Loucy (cell line): ENCODE measurements around the gene EEF1G.

Experiments used
- H2AFZ ChIP-seq: fragments of 200-600 bp; sonication (generic); 2 replicates; pipeline ENCODE4 v1.6.0; 2016; ENCODE audit warnings: antibody characterized with exemption, mild to moderate bottlenecking, low read length, moderate library complexity
- H3F3A ChIP-seq: fragments of 200-600 bp; 2 replicates; pipeline ENCODE4 v1.6.0; 2016; ENCODE audit warnings: antibody characterized with exemption, low read depth, mild to moderate bottlenecking
- H3K27me3 ChIP-seq: fragments of 200-600 bp; sonication (generic); 2 replicates; pipeline ENCODE4 v1.6.1; 2014; ENCODE audit warnings: low read length, mild to moderate bottlenecking; ENCODE audit not compliant: insufficient read depth, poor library complexity, severe bottlenecking
- H3K36me3 ChIP-seq: fragments of 200-600 bp; sonication (generic); 2 replicates; pipeline ENCODE4 v1.6.1; 2016; ENCODE audit warnings: low read length; ENCODE audit not compliant: insufficient read depth
- H3K4me1 ChIP-seq: fragments of 200-600 bp; sonication (generic); 2 replicates; pipeline ENCODE4 v1.5.1; 2014; ENCODE audit warnings: low read length, mild to moderate bottlenecking; ENCODE audit not compliant: insufficient read depth, poor library complexity, severe bottlenecking
- H3K4me2 ChIP-seq: fragments of 200-600 bp; sonication (generic); 2 replicates; pipeline ENCODE4 v1.6.0; 2014; ENCODE audit warnings: antibody characterized with exemption, low read length, low read depth, mild to moderate bottlenecking; ENCODE audit not compliant: poor library complexity, severe bottlenecking
- H3K4me3 ChIP-seq: fragments of 200-600 bp; sonication (generic); 2 replicates; pipeline ENCODE4 v1.5.1; 2014; ENCODE audit warnings: low read length, mild to moderate bottlenecking, mixed read lengths; ENCODE audit not compliant: poor library complexity, severe bottlenecking
- H3K79me2 ChIP-seq: fragments of 200-600 bp; sonication (generic); 2 replicates; pipeline ENCODE4 v1.6.1; 2014; ENCODE audit warnings: low read length; ENCODE audit not compliant: insufficient read depth
- H3K9ac ChIP-seq: fragments of 200-600 bp; sonication (generic); 2 replicates; pipeline ENCODE4 v1.6.0; 2014; ENCODE audit warnings: mild to moderate bottlenecking, low read depth, low read length, moderate library complexity; ENCODE audit not compliant: poor library complexity, severe bottlenecking
- H3K9me2 ChIP-seq: fragments of 200-600 bp; sonication (generic); replicated peaks from 2 replicates; pipeline ENCODE4 v1.6.1; 2016; ENCODE audit warnings: low read depth, low read length, mixed read lengths
- H3K9me3 ChIP-seq: fragments of 200-600 bp; sonication (generic); 2 replicates; pipeline ENCODE4 v1.6.1; 2014; ENCODE audit warnings: mild to moderate bottlenecking, antibody characterized with exemption, low read length, low read depth; ENCODE audit not compliant: insufficient read depth
- H4K20me1 ChIP-seq: fragments of 200-600 bp; sonication (generic); 2 replicates; pipeline ENCODE4 v1.6.0; 2014; ENCODE audit warnings: antibody characterized with exemption, low read length, mild to moderate bottlenecking; ENCODE audit not compliant: insufficient read depth, poor library complexity, severe bottlenecking
- CTCF ChIP-seq: fragments of 200-600 bp; sonication (generic); conservative IDR thresholded peaks from 2 replicates; pipeline ENCODE4 v1.5.1; 2014; ENCODE audit warnings: mild to moderate bottlenecking, antibody characterized with exemption, low read length
- EZH2phosphoT487 ChIP-seq: fragments of 200-600 bp; IDR thresholded peaks from 2 replicates; pipeline ENCODE4 v1.6.1; 2018; ENCODE audit warnings: antibody characterized with exemption, mild to moderate bottlenecking, moderate library complexity, borderline replicate concordance

Gene EEF1G

GRCh38 chr11:62513626-62514025 is 60.1 kb downstream of the EEF1G start:
- H4K20me1 ChIP-seq: no peaks in the 10 kb centered on the region
- TF ChIP-seq EZH2phosphoT487: no peak
- TF ChIP-seq CTCF: no peak

GRCh38 chr11:62512961-62513360 is 60.7 kb downstream of the EEF1G start:
- Histone ChIP-seq H3K4me1 (no peaks in the 10 kb centered on the region), H3K4me3 (no peak overlapping the region)

More at GRCh38 chr11:62513626-62514025, 60.1 kb downstream of the EEF1G start:
- H2AFZ ChIP-seq: no peak overlapping the region
- no peaks in the 10 kb centered on the region for H3K9me2 ChIP-seq
- no peaks in the 10 kb centered on the region for H3K36me3 ChIP-seq
- no peaks in the 10 kb centered on the region for H3K27me3 ChIP-seq
- no peak overlapping the region for H3K4me3 ChIP-seq
- no peak overlapping the region for H3K9ac ChIP-seq
- no peaks in the 10 kb centered on the region for H3K79me2 ChIP-seq
- H3F3A ChIP-seq: no peaks in the 10 kb centered on the region
- no peak overlapping the region for H3K4me2 ChIP-seq
- H3K4me1 ChIP-seq: no peaks in the 10 kb centered on the region
- H3K9me3 ChIP-seq: no peaks in the 10 kb centered on the region

More at GRCh38 chr11:62512961-62513360, 60.7 kb downstream of the EEF1G start:
- no peak for TF ChIP-seq CTCF
- no peak for TF ChIP-seq EZH2phosphoT487
- no peak overlapping the region for H3K4me2 ChIP-seq
- H3K36me3 ChIP-seq: no peaks in the 10 kb centered on the region
- H3F3A ChIP-seq: no peaks in the 10 kb centered on the region
- H4K20me1 ChIP-seq: no peaks in the 10 kb centered on the region
- H3K9ac ChIP-seq: no peak overlapping the region
- H3K9me2 ChIP-seq: no peaks in the 10 kb centered on the region
- H3K27me3 ChIP-seq: no peaks in the 10 kb centered on the region
- no peaks in the 10 kb centered on the region for H3K79me2 ChIP-seq
- H2AFZ ChIP-seq: no peak overlapping the region
- no peaks in the 10 kb centered on the region for H3K9me3 ChIP-seq
